A549 treated with ZK216348 at 1 μM for 4 hours (cell line): ENCODE measurements around the gene NUDT16. TPM values are rescaled to one million over a fixed set of nuclear protein-coding genes. Genes with fewer than 3 reads are reported as not detected.

Experiments used
- total RNA-seq: library from RNA; stranded (reverse); fragments of 200-300 nt; extraction: Qiagen RNA extraction; gene quantifications from 5 replicates; pipeline ENCODE4 v1.2.3, GENCODE V29; 2022; ENCODE audit warnings: low read depth

NUDT16 gene
- 7.0 to 10.0 TPM (median 8.1 TPM) in 5 replicates for total RNA-seq

DNA sequence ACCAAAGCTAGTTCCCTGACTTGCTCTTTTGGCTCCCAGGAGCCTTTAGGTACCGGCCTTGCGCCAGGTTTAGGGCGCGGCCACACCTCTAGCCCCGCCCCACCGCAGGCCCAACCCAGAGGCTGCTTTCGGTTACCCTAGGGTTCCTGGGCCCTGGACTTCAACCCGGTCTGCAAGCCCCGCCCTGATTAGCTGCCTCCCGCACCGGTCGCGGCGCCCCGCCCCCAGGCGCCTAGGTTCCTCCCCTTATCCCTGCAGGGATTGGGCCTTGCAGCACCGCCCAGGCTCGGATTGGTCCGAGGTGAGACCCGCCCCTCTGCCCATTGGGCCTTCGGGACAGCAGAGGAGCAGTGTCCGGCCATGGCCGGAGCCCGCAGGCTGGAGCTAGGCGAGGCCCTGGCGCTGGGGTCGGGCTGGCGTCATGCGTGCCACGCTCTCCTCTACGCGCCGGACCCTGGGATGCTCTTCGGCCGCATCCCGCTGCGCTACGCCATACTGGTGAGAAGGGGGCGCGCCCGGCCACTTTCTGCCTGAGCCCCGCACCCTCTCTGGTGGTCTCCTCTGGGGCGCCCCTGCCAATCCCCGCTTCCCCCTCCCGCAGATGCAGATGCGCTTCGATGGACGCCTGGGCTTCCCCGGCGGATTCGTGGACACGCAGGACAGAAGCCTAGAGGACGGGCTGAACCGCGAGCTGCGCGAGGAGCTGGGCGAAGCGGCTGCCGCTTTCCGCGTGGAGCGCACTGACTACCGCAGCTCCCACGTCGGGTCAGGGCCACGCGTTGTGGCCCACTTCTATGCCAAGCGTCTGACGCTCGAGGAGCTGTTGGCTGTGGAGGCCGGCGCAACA, at the start of gene NUDT16:
Gene NUDT16 (plus strand): TSS at position 330 of the 847 bp plus-strand sequence. CDS start 31 bp downstream, at position 361.

Other genes starting within 250 kb of the NUDT16 start
- gene MRPL3, start 121.2 kb downstream of the NUDT16 start, total RNA-seq: 89.0 to 116 TPM (median 92.8 TPM) in 5 replicates